GM18909 (cell line): Measurements from ENCODE around the gene CACNA2D1.
"Not testable (repeated sequence)": the region's sequence is repeated elsewhere in the genome, so short reads cannot be mapped to it uniquely, and the experiment has no call there.

Experiments used
- ATAC-seq: cut with Tn5 transposase; IDR thresholded peaks from one replicate; pipeline ENCODE4 v1.9.1; 2021; ENCODE audit warnings: mild to moderate bottlenecking; ENCODE audit not compliant: unreplicated experiment, poor library complexity

CACNA2D1 gene

DNA sequence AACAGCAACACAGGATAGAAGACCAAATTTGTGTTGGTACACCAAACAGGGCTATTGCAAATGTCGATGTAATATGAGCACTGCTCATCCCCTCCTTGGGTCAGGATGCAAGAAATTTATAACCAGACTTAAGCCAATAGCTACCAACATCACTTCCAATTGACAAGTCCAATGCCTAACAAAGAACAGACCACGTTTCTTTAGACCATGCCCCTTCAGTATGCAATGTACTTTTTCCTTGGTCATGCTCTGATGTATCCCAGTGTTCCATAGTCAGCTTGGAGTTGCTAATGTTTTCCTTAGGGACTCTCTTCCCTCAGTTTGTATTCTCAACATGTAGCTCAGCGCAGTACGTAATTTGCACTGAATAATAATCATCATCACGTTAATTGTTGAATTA is 7.8 kb downstream of the CACNA2D1 start:
- ATAC-seq: no peak

DNA sequence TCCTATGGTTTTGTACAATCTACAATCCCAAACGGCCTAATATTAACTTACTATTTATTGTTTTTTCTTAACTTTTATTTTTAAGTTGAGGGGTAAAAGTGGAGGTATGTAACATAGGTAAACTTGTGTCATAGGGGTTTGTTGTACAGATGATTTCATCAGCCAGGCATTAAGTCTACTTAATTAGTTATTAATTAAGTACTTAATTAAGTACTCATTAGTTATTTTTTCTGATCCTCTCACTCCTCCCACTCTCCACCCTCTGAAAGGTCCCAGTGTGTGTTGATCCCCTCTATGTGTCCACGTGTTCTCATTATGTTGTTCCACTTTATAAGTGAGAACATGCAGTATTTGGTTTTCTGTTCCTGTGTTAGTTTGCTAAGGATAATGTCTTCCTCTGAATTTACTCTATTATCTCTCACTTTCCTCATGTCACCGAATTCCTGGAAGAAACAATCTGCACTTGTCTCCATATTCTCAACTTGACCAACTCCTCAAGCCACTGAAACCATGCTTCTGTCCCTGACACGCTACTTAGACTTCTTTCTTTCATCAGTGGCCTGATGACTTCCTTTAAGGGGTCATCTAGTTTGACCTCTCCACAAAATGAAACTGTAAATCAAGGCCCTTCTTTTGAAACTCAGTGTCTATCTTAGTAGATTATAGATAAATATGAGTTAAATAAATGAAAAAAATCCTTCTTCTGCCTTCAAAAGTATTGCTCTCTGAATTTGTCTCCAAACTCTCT is 9.1 kb downstream of the CACNA2D1 start:
- no peak for ATAC-seq

DNA sequence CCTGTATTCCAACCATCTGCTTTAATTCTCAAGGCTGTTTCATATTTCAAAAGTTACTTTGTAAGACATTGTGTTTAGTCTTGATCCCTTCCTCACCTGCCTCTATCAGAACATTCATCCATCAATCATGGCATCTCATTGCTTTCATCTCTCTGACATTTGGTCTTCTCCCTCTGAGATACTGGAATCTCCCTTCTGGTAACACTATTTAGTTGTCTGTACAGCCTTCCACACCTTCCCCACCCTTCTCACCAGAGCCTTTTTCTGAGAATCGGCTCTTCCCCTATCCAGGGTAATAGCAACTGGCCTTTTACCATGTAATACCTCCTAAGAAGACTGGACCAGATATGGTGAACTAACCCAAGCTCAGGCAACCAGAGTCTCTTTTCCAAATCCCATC is 10.1 kb downstream of the CACNA2D1 start:
- ATAC-seq: no peak

DNA sequence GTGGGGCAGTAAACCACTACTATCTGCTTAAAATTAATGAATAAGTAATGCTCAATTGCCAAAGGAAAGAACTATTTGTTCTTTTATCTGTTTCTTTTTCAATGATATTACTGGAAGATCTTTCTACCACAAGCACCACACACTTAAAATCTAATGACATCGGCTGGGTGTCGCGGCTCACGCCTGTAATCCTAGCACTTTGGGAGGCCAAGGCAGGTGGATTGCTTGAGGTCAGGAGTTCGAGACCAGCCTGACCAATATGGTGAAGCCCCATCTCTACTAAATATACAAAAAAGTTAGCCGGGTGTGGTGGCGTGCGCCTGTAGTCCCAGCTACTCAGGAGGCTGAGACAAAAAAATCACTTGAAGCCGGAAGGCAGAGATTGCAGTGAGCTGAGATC is 10.8 kb downstream of the CACNA2D1 start:
- not testable (repeated sequence) for ATAC-seq

DNA sequence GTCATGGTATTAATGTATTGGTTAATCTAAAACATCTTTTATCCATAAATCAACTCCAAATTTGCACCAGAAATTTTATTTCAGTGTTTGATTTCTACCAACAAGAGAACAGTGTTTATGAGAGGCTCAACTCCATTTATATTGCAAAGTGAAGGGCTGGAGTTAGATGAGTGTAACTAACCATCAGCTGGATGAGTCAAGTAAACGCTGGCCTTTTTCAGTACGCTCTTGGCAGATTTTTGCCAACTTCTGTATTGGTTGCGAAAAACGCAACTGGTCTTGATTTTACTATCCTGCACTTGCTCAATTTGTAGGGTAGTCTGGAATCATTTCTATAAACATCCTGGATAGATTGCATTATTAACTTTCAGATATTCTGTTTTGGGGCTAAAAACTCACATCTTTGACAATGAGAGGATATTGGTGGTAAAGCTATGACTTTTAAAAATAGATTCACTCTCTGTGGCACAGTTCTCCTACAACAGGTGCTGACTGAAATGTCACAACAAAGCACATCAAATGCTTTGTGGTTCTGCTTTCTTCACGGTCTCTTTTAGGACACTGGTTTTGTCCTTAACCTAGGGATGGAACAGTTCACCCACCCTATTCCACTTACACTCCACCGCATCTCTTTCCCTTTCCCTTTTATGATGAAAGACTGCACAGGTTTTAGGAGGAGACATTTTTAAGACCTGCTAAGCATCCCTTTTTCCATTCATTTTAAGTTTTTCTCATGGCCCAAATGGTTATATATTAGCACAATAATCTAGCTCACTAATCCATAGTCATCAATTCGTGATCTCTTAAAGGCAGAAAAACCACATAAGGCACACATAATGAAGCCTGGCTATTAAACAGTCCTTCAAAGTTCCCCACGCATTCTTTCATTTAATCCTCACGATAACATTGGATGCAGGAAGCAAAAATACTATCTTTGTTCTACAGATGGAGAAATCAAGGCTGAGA is 12.8 kb downstream of the CACNA2D1 start:
- no peak for ATAC-seq

DNA sequence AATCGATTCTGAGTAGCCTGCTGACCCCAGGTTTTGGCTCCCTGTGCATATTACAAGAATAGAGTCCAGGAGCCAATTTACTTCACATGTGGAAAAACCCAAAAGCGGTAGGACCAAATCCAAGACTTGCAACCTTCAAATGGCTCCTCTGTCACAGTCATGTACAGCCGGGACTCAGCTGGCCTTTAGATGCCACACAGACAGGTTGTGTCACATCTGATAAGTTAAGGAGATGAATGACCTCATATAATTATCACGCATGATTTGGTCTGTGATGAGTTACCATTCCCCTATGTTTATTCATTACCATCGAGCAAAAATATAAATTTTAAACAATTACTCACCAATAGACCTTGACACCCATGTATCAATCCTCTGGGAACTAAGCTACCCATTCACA is 14.2 kb downstream of the CACNA2D1 start:
- ATAC-seq: no peak

DNA sequence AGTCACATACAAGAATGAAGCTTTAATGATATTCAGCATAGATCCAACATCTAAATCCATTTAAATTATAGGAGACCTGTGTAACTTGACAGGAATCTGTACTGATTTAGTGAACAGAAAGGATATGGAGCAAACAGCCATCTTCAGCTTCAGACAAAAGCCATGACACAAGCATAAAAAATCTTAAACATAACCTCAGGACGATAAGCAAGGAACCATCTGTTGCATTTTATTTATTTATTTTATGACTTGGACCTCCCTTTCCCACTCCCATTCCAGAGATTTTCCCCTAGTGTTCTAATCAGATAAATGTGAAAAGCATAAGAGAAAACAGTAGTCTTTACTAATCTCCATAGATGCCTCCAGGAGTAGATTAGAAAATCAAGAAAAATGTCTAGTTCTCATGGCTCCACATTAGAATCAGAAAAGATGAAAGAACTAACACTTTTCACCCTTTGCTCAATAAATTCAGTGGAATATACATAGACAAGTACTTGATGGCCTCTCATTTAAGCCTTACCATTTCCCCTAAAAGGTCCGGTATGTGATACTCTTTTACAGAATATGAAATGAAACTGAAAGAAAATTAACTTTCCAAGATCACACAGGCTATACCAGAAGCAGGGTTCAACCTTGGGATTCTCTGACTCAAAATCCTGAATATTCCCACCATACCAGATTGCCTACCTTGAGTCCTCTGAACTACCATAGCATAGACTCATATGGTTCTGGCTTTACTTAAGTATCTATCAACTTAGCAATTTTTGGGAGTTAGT is 15.2 kb downstream of the CACNA2D1 start:
- no peak for ATAC-seq

DNA sequence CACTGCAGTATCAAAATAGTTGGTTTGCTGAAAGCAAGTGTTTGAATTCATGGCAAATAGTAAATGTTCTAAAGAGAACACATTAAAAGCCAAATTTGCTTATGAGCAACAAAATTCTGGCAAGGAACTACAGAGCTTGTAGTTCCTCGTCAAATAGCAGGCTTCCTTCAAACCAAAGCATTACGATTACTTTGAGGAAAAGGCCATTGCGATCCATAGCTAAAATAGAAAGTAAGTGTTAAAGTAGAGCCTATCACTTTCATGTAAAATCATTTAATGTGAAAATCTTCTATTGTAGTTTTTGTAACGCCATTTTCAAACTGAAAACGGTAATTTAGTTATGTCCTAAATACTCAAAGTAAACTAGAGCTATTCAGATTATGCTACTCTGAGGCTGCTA is 20.1 kb downstream of the CACNA2D1 start:
- ATAC-seq: no peak

DNA sequence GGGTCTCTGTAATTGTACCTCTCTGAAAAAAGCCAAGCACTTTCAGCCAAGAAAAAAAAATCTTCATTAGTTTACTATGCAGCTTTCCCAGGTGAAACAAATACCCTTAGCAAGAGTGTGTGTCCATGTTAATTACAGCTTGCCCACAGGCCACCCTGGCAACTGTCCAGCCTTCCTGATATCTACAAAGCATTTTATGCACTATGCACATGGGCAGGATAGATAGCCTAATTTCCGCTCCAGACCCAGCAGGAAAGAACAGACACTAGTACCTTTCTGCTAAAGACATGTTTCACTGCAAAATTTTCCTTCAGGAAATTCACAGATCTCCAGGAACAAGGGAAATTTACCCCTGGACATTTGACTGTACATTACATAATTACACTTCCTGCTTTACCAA is 24.4 kb downstream of the CACNA2D1 start:
- ATAC-seq: no peak

DNA sequence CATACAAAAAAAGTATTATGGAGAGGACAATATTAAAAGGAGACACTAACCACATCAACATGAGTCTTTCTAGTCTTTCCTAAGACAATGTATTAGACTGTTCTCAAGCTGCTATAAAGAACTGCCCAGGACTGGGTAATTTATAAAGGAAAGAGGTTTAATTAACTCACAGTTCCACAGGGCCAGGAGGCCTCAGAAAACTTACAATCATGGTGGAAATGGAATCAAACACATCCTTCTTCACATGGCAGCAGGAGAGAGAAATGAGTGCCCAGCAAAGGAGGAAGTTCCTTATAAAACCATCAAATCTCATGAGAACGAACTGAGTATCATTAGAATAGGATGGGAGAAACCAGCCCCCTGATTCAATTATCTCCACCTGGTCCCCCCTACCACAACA is 25.7 kb downstream of the CACNA2D1 start:
- ATAC-seq: no peak

DNA sequence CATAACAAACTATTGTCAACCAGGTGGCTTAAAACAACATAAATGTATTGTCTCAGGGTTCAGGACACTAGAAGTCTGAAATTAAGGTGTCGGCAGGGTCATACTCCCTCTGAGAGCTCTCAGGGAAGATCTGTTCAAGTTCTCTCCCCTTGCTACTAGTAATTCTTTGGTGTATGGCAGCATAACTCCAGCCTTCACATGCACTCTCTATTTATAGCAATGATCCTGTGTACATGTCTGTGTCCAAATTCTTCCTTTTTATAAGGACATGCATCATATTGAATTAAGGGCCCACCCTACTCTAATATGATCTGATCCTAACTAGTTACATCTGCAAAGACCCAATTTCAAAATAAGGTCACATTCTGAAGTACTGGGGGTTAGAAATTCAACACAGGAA is 27.2 kb downstream of the CACNA2D1 start:
- ATAC-seq: no peak

DNA sequence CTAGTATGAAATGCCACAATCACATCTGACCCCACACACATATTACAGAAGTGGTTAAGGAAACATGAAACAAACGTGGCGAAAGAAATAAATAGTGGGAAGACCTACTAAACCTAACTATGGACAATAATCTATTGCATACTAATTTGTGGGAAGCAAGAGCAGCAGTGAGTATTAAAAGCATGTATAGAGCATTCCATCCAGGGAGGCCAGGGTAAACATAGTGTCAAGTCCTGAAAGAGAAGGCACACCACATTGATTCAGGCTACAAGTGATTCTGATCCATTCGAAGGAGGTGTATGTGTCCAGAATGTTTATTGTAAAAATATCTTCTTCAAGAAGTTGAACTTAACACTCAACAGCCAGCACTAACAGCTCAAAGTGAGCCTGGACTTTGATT is 29.2 kb downstream of the CACNA2D1 start:
- no peak for ATAC-seq

DNA sequence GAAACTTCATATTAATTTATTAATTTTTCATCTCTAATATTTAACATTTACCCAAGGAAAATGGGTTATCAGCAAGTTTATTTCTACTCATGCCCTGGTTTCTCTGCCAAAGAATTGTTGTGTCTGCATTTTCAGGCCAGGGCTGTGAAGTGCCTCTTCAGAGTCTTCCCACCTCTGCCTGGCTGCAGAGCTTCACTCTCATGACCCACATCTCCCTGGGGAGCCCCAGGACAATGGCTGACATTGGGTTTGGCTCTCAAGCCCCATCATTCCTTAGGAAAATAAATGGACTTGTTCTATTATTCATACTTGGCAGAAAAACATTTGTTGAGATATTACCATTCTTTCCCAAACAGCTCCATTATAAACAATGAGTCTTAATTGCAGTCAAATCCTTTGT is 30.3 kb downstream of the CACNA2D1 start:
- no peak for ATAC-seq

DNA sequence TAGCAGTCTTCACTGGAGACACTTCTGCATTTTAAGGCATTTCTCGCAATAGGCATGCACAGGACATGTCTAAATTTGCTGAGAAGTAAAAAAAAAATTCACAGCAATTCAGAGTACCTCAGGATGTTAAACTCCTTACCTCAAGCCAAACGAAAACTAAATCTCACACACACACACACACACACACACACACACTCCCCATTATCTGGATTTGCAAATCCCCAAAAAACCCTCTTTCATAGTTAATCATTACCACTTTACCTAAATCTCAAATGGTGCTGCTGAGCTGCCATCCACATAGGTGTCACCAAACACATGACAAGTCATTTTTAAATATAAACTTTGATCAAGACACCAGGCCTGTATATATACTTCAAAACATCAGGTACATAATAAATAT is 31.8 kb downstream of the CACNA2D1 start:
- no peak for ATAC-seq

DNA sequence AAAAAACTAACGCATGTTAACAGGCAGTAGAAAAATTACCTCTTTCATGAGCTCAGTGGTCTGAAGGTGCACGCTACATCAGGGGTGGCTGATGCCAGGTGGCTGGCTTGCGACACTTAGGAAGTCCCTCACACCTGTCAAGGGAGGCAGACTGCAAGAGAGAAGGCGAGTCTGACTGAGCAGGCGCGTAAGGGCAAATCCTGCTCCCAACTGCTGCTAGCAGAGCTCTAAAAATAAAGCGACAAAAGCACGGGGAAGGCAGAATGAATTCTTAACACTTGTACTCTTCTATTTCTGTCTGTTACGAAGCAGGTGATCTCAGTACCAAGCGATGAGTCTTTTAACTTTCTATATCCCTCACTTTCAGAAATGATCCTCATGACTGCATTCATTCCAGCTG is 33.1 kb downstream of the CACNA2D1 start:
- no peak for ATAC-seq

DNA sequence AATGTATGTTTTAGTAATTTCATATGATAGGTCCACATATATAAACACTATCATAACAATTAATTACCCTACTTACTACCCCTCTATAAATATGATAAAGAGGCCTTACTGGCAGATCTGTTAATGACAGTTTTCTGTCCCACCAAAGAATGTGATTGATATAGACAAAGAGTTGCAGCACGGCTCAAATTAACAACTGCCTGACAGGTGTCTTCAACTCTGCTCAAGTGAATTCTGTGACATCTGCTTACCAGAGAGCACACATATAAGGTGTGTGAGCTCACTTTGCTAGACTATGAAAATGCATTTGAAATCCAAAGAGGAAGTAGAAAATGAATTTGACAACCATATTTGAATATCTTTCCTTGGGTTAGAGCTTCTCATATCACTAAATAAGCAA is 36.6 kb downstream of the CACNA2D1 start:
- ATAC-seq: no peak

DNA sequence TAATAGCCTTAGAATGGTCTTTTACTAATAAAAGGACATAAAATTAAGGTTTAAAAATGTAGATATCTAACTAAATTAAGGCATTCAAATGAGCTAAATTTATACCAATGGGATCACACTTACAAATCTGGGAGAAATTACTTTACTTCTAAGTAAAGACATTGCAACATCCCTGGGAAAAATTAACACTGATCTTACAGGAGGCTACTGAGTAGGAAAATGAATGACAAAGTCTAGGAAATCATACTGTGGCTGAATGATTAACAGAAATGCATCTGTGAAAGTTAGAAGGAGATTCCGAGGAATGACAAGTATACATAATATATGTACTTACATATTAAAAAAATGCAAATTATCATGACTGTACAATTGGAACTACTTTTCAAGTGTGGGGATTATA is 38.3 kb downstream of the CACNA2D1 start:
- ATAC-seq: no peak

DNA sequence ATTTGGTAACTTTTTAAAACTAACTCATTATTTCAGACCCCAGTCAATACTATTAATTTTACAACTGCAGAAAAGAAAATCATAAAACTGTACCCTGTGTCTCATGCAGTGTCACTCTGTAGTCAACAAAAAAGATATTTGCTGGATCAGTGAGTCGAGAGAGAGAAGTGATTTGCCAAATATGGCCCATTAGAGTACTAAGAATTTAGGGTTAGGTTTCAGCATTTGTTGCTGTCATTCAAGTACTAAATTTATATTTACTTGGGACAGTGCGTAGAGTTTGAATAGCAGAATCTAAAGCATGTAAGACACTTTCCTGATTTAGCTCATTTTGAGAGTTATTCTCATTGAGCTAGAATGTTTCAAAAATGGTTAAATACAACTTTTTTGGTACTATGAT is 38.9 kb downstream of the CACNA2D1 start:
- no peak for ATAC-seq

DNA sequence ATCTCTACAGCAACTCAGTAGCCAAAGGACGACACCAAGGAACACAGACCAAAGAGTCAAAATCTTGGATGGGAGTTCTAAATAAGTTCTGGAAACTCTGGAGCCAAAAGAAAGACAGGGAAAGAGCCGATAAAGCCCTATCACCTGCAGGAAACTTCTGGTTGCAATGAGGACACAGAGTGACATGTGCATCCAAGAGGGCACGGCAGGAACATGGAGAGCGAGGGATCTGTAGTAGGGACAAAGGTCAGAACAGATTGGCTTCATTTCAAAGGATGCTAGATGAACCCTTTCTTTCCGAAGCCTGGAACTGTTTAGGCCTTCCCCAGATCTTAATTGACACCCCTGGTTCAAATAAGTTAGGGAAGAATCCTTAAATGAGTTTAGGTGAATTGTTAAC is 39.5 kb downstream of the CACNA2D1 start:
- no peak for ATAC-seq

DNA sequence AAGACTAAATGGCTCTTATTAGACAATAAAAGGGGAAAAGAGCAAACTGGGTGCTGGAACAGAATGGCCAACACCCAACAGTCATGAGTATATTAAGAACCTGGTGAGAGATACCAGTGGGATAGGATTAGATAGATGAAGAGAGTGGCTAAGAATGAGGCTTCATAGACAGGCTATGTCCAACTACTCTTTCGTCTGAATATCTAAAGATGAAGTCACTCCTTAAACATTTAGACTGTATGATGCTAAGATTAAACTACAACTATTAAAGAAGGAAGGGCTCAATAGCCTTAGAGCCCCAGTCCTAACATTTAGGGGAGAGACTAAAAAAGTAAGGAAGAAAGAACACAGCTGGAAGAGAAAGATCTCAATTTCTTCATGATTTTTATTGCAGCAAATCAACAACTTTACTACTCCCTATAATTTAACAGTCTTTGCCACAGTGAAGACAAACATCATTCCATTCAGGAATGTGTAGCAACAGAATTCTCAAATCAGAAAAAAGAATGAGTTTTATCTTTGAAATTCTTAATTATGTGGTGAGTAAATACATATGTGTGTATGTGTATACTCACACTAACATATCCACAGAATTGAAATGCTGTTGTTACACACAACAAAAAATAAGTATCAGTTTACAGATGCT is 45.6 kb downstream of the CACNA2D1 start:
- no peak for ATAC-seq
